ENCODE data around the gene RHOD. TPM values are rescaled to one million over a fixed set of nuclear protein-coding genes. Genes with fewer than 3 reads are reported as not detected.

The RHOD gene
- total RNA-seq, 3 donors from 2014 or later: 27.2 to 30.5 (median 28.1) TPM

Other genes starting within 250 kb of the RHOD start
- gene RCE1, start 213.4 kb upstream of the RHOD start, total RNA-seq: 10 to 100 TPM; 10.7 to 23.9 (median 21.5) TPM
- 10 to 100 TPM in 2 of 3 donors, 1 to 10 TPM in 1; 5.2 to 14.4 (median 11.7) TPM for gene LRFN4, start 199.8 kb upstream of the RHOD start, total RNA-seq
- gene PC, start 98.5 kb upstream of the RHOD start, total RNA-seq: 100 to 1,000 TPM in 1 of 3 donors, 10 to 100 TPM in 2; 35.4 to 137 (median 50.2) TPM
- gene C11orf86, start 81.5 kb upstream of the RHOD start, total RNA-seq: not detected
- 10 to 100 TPM in 2 of 3 donors, under 1 TPM in 1; 0.16 to 30.3 (median 10.2) TPM for gene SYT12, start 33.7 kb upstream of the RHOD start, total RNA-seq
- gene KDM2A, start 62.4 kb downstream of the RHOD start, total RNA-seq: 10 to 100 TPM; 47.0 to 64.1 (median 61.9) TPM
- 10 to 100 TPM; 41.1 to 52.8 (median 52.1) TPM for gene GRK2, start 209.6 kb downstream of the RHOD start, total RNA-seq
- gene ANKRD13D, start 232.5 kb downstream of the RHOD start, total RNA-seq: 10 to 100 TPM; 23.7 to 51.8 (median 40.7) TPM
- 10 to 100 TPM; 28.8 to 55.2 (median 34.4) TPM for gene SSH3, start 246.7 kb downstream of the RHOD start, total RNA-seq